GM21526 (cell line): ENCODE measurements around the gene KIAA1210.

ENCODE experiments used
- ATAC-seq: cut with Tn5 transposase; IDR thresholded peaks from one replicate; pipeline ENCODE4 v1.9.1; 2021; ENCODE audit warnings: moderate library complexity; ENCODE audit not compliant: unreplicated experiment, low FRiP score

KIAA1210 gene

DNA sequence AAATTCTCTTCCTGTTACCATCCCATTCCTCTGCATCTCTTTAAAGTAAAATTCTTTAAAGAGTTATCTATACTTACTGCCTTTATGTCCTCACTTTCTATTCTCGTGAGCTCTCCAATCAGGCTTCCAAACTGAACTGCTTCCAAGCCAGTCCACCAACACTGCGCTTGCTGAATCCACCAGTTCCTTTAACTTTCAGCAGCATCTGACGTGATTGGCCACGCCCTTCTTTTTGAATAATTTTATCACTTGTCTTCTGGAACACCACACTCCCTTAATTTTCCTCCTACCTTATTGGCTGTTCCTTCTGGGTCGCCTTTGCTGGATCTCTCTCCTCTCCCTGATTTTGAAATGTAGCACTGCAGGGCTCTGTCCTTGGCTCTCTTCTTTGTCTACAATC lies at the start of gene KIAA1210:
Gene KIAA1210 (minus strand): TSS at position 163 of the 400 bp plus-strand sequence. CDS start 4,170 bp downstream, outside the sequence.
- no peak for ATAC-seq

DNA sequence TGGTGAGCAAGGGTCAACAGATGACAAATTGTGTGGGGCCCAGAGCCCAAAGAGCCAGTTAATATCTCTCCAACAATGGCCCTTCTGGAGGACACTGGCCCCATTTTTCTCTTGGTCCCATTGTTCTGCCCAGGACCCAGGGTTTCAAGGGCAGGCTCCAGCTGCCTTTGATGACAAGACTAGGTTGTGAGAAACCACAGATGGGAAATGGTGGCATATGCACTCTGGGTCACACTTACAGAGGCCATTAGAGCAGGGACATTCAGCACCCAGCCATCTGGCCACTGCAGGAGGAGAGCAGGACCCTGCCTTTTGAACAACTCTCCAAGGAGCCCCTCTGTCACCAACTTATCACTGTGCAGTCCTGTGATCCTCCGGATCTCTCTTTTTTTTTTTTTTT lies 49.7 kb upstream of the KIAA1210 start:
- no peak for ATAC-seq

GRCh38 chrX:119174900-119175299 lies 47.3 kb upstream of the KIAA1210 start:
- ATAC-seq = no peak

- ATAC-seq = no peak
Observed at GRCh38 chrX:119168104-119168503, 40.5 kb upstream of the KIAA1210 start.

GRCh38 chrX:119158226-119158625 lies 30.6 kb upstream of the KIAA1210 start:
- no peak for ATAC-seq

GRCh38 chrX:119156241-119156640 lies 28.6 kb upstream of the KIAA1210 start:
- ATAC-seq = no peak

DNA sequence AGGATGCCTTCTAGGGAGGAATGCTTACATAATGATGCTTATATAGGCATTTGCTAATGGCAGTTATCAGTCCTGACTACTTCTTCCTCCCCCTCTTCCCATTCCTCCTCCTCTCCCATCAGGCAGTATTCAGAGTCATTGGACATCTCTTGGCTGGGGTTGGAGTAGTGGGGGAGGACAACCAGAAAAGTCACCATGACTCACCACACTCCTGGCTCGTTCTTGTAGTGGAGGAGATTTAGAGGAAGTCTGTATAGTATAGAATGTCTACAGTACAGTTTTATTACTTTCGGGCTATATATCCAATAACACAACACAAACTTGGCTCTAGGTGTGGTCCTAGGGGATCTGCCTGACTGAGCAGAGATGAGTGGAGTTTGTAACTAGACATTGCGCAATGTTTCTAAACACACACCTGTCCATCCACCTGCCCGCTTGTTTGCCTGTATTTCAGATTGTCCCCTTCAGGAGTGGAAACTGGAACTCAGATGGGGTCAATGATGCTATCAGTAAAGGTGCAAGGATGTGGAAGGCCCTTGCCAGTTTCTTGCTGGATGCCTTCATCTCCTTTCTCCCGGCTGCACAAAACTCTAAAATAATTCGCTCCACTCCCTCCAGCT lies 27.9 kb upstream of the KIAA1210 start:
- no peak for ATAC-seq

DNA sequence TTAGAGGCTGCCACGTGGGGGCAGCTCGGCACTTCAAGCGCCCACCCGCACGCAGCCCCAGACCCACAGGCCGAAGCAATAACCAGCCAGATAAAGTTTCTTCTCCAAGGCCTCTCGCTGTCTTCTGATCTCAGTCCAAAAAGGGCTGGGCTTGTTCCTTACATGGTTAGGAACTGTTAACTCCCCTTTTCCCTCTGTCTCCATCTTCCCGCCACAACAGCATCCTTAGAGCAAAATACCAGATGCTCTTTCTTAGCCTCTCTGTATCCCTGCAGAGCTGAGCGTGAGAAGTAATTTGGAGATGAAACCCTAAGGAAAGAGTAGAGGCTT lies 23.4 kb upstream of the KIAA1210 start:
- ATAC-seq = no peak

- no peak for ATAC-seq
Observed at GRCh38 chrX:119150163-119151050, 22.8 kb upstream of the KIAA1210 start.

DNA sequence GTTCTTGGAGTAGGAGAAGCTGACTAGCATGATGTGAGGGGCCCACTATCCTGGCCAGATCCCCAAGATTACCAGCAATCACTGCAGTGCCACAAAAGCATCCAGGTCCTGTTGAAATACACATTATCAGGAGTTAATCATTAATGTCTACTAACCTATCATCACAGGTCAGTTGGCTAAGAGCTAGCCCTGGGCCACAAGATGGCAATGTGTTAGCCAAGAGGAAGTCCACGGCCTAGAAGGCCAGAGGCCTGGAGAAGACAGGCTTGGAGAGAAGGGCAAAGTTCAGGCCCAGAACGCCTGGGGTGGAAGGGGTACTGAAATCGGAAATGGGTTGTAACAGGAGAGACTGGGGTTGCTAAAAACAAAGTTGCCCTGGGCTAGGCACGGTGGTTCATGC lies 19.9 kb upstream of the KIAA1210 start:
- no peak for ATAC-seq

DNA sequence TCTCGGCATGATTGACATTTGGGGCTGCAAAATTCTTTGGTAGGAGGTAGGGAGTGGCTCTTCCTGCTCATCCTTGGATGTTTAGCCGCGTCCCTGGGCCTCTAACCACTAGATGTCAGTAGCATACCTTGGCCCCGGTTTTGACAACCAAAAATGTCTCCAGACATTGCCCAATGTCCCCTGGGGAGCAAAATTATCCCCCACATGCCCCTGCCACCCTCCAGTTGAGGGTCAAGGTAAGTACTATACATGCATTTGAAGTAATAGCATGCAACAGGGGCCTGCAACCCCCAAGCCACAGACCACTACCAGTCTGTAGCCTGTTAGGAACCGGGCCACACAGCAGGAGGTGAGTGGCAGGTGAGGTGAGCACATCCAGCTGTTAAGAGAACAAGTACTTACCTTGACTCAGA lies 17.6 kb upstream of the KIAA1210 start:
- no peak for ATAC-seq

GRCh38 chrX:119134466-119134865 lies 6.9 kb upstream of the KIAA1210 start:
- ATAC-seq = no peak

DNA sequence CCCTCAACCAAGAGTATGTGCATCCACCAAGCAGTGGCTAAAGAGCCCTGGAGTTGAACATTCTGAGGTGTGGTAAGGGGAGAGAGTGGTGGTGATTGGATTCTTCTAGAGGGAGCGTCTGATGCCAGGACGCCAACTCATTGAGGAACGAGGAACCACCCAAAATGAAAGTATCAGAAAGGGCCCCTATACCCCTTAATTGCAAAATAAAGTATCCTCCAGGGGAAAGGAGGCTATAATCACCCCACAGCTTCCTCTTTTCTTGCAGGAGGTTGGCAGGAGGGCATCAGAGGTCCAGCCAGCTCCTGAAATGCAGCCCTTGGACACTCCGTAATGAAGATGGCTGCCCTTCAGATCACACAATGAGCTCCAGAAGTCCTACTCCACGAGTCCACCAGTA lies 5.3 kb upstream of the KIAA1210 start:
- ATAC-seq = no peak

DNA sequence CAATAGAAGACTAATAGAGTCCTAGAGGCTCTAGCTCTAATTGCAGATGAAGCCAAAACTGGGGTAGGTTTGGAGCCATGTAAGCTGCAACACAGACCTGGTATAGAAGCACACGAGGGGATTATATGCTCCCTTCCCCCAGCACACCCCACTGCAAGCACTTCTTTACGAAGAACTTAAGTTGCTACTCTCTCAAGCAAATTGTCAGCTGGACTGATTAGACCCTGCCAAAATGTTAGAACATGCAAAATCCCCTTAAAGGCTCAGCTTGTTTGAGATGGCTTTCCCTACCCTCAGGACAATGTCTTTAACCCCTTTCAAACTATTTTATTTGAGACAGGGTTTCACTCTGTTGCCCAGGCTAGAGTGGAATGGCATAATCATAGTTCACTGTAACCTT lies 4.7 kb upstream of the KIAA1210 start:
- ATAC-seq = no peak

- ATAC-seq = no peak
Observed at GRCh38 chrX:119130911-119131310, 3.3 kb upstream of the KIAA1210 start.

DNA sequence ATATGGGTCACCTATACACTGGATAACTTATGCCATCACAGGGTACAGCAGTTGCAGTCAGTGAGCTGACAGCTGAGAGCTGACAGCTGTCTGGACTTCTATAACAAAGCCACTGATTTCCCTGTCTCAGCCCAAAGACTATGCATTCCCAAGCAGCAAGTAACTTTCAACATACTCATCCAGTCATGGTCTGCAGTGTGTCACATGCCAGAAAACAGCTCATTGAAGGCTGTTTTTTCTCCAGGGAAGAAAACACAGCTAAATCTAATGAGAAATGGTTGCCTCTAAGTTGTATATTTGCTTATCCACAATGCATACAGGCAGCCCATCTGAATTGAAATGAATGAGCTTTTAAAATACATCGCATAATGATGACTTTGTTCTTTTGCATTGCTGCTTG lies 6.3 kb downstream of the KIAA1210 start:
- no peak for ATAC-seq

DNA sequence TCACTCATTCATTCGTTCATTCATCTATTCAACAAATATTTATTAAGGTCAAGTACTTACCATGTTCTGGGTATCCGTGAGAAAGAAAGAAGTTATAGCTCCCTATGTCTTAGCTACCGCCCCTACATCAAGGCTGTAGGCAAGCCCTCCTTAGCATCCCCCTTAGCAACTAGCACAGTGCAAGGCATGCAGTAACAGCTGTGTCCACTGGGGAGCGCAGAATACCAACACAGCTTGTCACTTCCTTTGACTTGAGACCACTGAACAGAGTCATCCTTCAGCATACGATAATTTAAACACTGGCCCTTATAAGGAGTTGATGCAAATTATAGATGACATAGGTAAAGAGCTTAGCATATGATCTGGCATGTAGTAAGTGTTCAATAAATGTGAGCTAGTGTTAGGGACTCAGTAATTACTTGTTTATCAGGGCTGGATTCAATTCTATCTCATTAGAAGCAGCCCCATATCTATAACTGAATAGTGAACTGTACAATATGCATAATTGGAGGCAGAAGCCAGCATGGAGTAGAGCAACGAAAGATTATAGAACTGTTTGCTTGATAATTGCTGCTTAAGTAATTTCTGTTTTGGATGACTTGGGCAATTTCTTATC lies 8.7 kb downstream of the KIAA1210 start:
- peak; percentile 95 for ATAC-seq

- no peak for ATAC-seq
Observed at GRCh38 chrX:119107206-119107605, 20.4 kb downstream of the KIAA1210 start.

GRCh38 chrX:119105826-119106225 lies 21.8 kb downstream of the KIAA1210 start:
- ATAC-seq = no peak

DNA sequence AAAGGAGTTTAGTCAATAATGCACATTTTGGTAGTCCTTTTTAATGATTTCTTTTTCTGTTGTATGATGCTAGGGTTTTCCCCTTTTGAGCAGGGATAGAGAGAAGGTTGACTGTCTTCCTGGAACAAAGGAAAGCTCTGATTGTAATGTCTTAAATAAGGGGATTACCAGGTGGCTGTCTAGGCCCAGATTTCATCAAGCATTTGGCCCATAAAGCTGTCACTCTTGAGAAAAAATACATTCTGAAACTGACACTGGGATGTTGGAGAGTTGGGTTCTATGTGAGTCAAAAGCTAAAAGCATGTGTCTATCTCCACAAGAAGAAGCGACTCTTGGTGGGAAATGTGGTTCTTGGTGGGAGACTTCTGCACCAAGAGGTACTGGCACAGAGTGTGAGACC lies 26.4 kb downstream of the KIAA1210 start:
- no peak for ATAC-seq

- no peak for ATAC-seq
Observed at GRCh38 chrX:119095936-119096335, 31.7 kb downstream of the KIAA1210 start.

DNA sequence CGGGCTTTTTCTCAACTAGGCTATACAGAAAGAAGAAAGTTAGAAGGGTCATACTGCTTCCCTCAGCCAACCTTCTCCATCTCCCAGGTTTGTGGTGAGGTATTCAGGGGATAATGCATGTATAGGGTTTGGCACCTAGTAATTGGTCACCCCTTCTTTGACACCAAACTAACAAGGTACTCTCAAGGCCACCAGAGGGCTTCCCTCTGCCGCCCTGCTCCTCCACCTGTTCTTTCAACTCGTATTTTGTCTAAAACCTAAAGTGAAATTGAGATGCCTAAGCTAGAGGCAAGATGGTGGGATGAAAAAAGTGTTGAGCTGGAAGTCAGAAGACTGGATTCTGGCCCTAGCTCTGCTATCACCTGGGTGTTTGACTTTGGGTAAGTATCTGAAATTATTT lies 32.8 kb downstream of the KIAA1210 start:
- ATAC-seq = no peak
